ENCODE measurements around the gene SGCA. TPM values are rescaled to one million over a fixed set of nuclear protein-coding genes. Genes with fewer than 3 reads are reported as not detected.

Gene SGCA
- total RNA-seq, 1 donor from 2014 or later: not detected

DNA sequence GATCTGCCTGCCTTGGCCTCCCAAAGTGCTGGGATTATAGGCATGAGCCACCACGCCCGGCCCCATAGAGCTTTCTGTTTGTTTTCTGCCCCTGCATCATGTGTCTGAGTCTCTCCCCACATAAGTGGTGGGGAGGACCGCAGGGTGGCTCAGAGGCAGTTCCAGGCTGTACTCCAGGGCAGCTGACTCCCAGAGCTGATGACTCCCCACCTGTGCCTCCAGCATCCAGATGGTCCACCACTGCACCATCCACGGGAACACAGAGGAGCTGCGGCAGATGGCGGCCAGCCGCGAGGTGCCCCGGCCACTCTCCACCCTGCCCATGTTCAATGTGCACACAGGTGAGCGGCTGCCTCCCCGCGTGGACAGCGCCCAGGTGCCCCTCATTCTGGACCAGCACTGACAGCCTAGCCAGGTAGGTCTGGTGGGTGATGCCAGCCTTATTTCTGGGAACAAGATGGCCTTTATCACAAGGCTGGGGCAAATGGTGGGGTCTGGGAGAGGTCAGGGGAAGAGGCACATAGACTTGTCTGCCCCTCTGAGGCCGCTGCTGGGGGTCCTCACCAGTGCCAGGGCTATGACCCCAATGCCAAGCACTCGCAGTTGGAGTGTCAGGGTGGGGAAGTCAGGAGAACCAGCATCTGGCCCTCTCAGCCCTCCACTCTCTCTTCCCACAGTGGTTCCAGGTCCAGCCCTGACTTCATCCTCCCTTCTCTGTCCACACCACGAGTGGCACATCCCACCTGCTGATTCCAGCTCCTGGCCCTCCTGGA is 9.4 kb downstream of the SGCA start:
- Histone ChIP-seq H3K4me3 (ENCODE audit: low read depth, low read length) (no peak overlapping the region), H3K36me3 (ENCODE audit: control insufficient read depth, insufficient read depth, low read length) (no peaks in the 10 kb centered on the region), H3K27me3 (ENCODE audit: control insufficient read depth, insufficient read depth, low read length) (no peaks in the 10 kb centered on the region)
- DNase-seq (ENCODE audit: low read depth): no peak
- TF ChIP-seq, protein P1, sequence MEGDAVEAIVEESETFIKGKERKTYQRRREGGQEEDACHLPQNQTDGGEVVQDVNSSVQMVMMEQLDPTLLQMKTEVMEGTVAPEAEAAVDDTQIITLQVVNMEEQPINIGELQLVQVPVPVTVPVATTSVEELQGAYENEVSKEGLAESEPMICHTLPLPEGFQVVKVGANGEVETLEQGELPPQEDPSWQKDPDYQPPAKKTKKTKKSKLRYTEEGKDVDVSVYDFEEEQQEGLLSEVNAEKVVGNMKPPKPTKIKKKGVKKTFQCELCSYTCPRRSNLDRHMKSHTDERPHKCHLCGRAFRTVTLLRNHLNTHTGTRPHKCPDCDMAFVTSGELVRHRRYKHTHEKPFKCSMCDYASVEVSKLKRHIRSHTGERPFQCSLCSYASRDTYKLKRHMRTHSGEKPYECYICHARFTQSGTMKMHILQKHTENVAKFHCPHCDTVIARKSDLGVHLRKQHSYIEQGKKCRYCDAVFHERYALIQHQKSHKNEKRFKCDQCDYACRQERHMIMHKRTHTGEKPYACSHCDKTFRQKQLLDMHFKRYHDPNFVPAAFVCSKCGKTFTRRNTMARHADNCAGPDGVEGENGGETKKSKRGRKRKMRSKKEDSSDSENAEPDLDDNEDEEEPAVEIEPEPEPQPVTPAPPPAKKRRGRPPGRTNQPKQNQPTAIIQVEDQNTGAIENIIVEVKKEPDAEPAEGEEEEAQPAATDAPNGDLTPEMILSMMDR (IDR thresholded peaks at IDR 0.05; ENCODE audit: insufficient read depth, low read length, poor library complexity, severe bottlenecking): no peak

- TF ChIP-seq, protein P1 (IDR thresholded peaks at IDR 0.05; ENCODE audit: insufficient read depth, low read length, poor library complexity, severe bottlenecking): no peak
- Histone ChIP-seq H3K27me3 (ENCODE audit: control insufficient read depth, insufficient read depth, low read length) (no peaks in the 10 kb centered on the region), H3K4me3 (ENCODE audit: low read depth, low read length) (no peak overlapping the region), H3K36me3 (ENCODE audit: control insufficient read depth, insufficient read depth, low read length) (no peaks in the 10 kb centered on the region)
- DNase-seq (ENCODE audit: low read depth): no peak
Measured at GRCh38 chr17:50176559-50177357, 11.0 kb downstream of the SGCA start.

- no peak overlapping the region for H3K4me3 ChIP-seq (ENCODE audit: low read depth, low read length)
- TF ChIP-seq, protein P1 (IDR thresholded peaks at IDR 0.05; ENCODE audit: insufficient read depth, low read length, poor library complexity, severe bottlenecking): no peak
- no peak for DNase-seq (ENCODE audit: low read depth)
- no peaks in the 10 kb centered on the region for H3K36me3 ChIP-seq (ENCODE audit: control insufficient read depth, insufficient read depth, low read length)
- H3K27me3 ChIP-seq (ENCODE audit: control insufficient read depth, insufficient read depth, low read length): no peaks in the 10 kb centered on the region
Measured at GRCh38 chr17:50177476-50177875, 11.7 kb downstream of the SGCA start.

DNA sequence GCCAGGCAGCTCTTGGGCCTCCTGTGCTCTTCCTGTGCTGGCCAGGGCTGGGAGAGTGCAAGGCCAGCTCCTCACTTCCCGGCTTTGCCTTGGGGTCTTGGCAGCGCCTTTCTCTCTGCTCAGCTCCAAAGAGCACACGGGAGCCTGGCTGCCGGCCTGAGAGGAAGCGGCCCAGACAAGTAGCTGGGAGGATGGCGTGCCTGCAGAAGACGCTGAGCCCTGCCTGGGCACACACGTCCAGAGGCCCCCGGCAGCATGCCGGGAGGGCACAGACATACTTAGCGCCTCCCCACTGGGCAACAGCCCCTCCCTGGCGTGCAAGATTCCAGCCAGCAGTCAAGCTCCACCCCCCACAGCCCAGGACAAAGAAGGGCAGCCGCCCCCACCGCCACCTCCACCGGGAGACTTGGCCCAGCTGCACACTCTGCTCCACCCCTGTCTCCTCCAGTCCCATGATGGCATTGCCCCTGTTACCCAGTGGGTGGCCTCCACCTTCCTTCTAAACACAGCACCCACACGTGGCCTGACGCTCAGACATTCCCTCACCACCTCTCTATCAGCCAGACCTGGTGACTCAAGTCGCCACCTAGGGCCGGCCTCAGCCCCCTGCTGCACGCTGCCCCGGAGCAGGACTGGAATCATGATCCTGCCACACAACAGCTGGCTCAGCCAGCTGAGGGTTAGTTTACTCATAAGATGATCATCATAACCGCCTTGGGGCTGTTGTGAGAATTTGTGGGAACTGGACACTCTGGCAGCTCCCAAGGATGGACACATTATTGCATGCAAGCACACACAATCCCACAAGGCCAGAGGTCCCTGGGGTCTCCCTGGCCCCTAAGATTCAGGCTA is 12.4 kb downstream of the SGCA start:
- H3K4me3 ChIP-seq (ENCODE audit: low read depth, low read length): no peak overlapping the region
- DNase-seq (ENCODE audit: low read depth): peak; percentile 94
- no peaks in the 10 kb centered on the region for H3K36me3 ChIP-seq (ENCODE audit: control insufficient read depth, insufficient read depth, low read length)
- H3K27me3 ChIP-seq (ENCODE audit: control insufficient read depth, insufficient read depth, low read length): no peaks in the 10 kb centered on the region
- TF ChIP-seq, protein P1 (IDR thresholded peaks at IDR 0.05; ENCODE audit: insufficient read depth, low read length, poor library complexity, severe bottlenecking): peak; percentile 68

DNA sequence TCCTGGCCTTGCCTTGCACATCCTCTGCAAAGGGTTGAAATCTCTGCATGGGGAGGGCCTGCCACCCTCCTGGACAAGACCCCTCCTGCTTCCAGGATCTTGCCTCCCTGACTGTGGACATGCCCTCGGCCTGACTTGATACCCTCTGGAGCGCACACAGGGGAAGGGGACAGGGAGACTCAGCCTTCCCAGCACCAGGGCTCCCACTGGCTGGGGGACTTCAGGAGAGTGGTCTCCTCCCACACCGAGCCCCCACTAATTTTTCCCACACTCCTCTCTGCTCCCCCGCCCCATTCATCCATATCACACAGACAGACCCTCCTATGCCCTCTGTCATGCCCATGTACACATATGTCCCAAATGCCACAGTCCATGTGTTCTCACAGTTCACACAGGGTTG is 14.3 kb downstream of the SGCA start:
- no peak for DNase-seq (ENCODE audit: low read depth)
- TF ChIP-seq, protein P1 (IDR thresholded peaks at IDR 0.05; ENCODE audit: insufficient read depth, low read length, poor library complexity, severe bottlenecking): no peak
- Histone ChIP-seq H3K27me3 (ENCODE audit: control insufficient read depth, insufficient read depth, low read length) (no peaks in the 10 kb centered on the region), H3K36me3 (ENCODE audit: control insufficient read depth, insufficient read depth, low read length) (no peaks in the 10 kb centered on the region), H3K4me3 (ENCODE audit: low read depth, low read length) (no peak overlapping the region)
